Activated CD8-positive, alpha-beta memory T cell treated with anti-CD3 and anti-CD28 coated beads, Interleukin-2, amount 50 U/mL, for 4 hours (primary cell): ENCODE results near the gene ZNF580.

Experiments
- DNase-seq: peaks from one replicate; pipeline ENCODE4 v3.0.0-alpha.2; 2020

ZNF580 gene

DNA sequence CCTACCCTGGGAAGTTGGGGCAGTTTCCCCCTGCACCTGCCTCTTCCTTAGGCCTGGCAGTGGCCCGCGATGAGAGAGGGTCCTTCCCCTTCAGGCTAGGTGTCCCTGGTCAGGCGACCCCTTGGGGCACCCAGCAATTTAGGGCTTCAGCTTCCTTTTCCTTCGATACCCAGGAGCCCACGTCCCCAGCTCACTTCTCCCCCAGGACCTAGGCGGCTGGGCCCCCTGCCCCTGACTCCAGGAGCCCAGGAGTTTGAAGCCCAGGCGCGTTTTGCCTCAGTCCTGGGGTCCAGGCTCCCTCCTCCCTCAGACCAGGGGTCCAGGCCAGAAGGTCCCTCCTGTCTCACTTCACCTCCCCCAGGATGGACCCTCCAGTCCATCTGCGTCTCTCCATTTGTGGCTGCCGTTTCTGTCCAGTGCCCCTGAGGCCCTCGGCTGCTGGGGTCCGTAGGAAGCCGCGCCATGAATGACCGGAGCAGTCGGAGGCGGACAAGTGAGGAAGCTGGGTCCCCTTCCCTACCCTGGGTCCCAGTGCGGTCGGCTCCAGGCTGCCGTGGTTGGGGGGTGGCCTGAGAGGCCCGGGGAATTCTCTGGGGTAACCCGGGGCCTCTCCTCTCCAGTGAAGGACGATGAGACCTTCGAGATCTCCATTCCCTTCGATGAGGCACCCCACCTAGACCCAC is 7.9 kb downstream of the ZNF580 start:
- DNase-seq = no peak

GRCh38 chr19:55649268-55650125 is 8.7 kb downstream of the ZNF580 start:
- no peak for DNase-seq

DNA sequence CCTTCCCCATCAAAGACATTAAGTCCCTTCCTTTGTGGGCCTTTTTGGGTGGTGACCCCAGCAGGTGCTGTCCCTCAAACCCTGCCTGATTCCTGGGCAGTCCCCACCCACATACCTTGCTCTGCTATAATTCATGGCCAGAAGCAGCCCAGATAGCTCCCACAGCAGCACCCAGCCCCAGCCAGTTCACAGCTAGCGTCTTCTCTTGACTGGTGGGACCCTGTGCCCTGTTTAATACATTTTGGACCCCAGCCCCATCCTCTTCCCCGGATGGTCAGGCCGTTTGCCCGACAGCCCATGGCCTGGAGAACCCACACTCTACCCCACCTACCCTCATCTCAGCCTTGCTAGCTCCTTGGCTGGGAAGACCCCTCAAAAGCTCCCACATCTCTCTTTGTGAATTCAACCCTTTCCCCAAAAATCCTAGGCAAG is 9.3 kb downstream of the ZNF580 start:
- DNase-seq = no peak

DNA sequence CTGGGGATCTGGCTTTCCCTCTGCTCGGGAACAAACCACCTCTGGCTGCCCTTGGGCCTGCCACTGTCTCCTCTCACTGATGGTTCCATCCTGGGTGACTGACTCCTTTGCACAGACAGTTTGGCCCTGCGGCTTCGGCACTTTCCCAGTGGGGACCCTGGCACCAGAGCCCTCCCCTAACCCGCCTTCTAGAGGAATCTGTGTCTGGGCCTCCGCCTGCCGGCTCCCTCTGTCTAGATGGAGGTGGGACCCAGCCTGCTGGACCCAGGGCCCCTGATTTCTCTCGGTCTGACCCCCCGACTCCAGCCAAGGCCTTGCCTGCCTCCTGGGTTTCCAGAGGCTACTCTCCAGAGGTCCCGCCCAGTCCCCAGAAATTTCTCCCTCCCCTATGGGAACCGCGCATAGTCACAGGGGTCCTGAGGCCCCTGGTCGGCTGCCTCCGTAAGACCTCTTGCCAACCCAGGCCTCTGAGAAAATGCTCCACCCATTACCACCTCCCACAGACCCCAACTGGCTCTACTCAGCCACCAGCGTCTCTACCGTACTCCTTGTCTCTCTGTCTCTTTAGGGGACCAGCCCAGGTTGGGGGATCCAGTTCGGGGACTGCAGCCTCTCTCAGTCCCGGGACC is 9.9 kb downstream of the ZNF580 start:
- DNase-seq = no peak

DNA sequence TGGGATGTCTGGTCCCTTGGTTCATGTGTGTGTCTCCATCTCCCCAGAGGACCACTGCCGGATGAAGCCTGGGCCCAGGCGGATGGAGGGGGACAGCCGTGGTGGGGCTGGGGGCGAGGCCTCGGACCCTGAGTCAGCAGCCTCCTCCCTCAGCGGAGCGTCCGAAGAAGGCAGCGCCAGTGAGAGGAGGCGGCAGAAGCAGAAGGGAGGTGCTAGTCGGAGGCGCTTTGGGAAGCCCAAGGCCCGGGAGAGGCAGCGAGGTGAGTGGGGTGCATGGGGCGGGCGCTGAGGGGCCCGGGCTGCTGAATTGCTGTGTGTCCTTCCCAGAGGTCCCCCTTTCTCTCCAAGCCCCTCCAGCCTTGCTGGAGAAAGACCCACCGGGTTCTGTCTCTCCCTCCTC is 10.4 kb downstream of the ZNF580 start:
- DNase-seq = no peak

DNA sequence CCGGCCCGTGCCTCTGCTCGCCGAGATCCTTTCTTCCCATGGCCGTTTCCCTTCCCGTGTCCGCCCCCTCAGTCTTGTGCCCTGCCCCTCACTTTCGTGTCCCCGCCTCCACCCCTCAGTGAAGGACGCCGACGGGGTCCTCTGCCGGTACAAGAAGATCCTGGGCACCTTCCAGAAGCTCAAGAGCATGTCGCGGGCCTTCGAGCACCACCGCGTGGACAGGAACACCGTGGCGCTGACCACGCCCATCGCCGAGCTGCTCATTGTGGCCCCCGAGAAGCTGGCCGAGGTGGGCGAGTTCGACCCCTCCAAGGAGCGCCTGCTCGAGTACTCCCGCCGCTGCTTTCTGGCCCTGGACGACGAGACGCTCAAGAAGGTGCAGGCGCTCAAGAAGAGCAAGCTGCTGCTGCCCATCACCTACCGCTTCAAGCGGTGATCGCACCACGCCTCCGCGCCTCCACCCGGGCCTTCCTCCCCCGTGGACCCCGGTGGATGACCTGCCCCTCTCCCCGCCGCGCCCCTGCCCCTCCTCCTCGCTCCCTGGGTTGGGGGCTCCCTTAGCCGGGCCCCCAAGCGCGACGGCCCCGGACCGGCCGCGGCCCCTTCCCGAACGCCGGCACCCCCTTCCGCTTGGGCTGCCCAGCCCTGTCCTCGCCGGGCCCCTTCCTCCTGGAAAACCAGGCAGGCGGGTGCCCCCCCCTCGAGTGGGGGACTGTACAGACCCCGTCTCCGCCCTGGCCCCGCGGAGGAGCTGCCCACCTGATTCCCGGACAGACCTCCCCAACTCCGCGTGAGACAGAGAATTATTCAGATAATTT is 11.7 kb downstream of the ZNF580 start:
- peak; percentile 34 for DNase-seq

- peak; percentile 98 for DNase-seq
Measured at GRCh38 chr19:55653651-55654322, 13.0 kb downstream of the ZNF580 start.

DNA sequence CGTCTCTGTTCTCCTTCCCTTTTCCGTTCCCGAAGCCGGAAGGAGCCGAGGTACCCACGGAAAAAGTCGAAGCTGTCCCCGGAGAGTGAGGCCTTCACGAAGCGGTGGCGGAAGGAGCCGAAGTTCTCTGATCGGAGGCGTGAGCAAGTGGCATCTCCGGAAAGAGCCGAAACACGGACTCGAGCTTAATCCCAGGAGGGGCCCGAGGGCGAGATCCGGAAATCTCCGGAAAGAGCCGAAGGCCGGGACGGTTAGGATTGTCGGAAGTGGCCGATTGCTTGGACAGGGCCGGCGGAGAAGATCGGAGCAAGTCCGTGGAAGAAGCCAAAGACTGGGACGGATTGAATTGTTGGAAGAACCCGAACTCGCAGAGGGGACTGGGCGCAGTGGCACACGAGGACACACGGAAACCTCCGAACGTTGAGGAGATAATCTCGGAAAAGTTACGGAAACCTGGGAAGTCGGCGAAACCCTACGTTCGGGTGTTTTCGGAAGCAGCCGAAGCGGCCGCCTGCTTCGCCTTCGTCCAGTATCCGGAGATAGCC is 13.6 kb downstream of the ZNF580 start:
- DNase-seq = peak; percentile 98

DNA sequence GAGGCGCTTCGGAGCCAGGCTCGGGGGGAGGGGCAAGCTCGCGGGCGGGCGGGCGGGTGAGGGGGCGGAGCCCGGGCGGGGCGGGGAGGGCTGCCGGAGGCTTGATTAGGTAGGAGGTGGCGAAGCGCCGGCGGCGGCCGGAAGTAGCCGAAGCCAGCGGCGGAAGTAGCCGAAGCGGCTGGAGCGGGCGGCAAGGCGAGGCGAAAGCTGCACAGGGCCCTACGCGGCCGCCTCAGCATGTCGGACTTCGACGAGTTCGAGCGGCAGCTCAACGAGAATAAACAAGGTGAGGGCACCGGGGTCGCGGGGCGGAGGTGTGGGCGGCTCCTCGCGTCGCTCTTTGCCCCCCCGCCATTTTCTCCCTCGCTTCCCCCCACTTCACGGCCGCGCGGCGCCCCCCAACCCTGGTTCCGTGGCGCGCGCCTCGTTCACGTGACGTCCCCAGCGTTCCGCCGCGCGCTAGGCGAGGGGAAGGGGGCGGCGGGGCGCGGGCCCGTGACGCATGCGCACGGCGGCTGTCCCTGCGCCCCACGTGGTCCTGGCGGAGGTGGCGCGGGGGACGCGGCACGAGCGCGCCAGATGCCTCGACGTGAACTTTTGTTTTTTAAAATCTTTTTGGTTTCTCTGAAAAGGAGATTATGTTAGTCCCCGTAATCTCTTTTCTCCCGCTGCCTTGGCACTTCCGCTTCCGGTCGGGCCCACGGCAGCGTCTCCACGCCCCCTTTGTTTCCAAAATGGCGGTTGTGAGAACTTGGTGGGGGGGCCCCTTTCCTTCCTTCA is 14.3 kb downstream of the ZNF580 start, which contains the start of gene U2AF2:
TSS of gene U2AF2 (plus strand) at position 168 of the 780 bp plus-strand sequence. CDS start at position 238, 70 bp downstream.
- DNase-seq = peak; percentile 98

- DNase-seq = no peak
Measured at GRCh38 chr19:55655648-55656040, 14.8 kb downstream of the ZNF580 start.

- DNase-seq = no peak
Measured at GRCh38 chr19:55656552-55656951, 15.8 kb downstream of the ZNF580 start.

DNA sequence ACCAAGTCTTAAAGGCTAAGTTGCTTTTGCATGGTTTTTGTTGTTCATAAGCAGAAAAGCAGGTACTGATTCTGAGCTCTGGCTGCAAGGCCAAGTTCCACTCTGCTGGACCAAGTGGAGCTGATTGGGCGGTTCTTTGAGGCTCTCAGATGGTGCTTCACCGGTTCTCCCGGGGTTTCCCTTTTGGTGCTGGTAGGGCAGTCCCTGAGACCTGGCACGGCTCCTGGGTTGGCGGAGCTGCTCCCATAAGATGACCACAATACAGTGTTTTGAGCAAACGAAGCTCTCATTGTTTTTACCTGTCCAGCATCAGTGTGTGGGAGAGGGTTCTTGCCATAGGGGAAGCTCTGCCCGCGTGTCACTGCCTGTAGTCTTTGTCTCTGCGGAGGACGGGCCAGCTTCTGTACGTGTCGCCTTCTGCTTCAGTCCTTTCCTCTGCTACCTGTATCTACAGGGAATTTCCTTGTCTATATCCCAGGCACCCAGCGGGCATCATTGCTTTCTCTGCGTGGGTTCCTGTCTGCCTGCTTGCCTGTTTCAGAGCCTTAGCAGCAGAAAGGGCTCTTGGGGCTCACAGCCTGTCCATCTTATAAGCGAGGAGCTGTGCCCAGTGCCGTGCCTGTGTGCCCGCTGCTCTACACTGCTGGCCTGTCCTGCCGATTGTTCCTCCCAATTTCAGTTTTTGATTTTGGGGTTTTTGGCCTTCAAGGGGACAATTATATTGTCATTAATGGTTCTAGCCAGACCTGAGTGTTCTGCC is 16.4 kb downstream of the ZNF580 start:
- no peak for DNase-seq

DNA sequence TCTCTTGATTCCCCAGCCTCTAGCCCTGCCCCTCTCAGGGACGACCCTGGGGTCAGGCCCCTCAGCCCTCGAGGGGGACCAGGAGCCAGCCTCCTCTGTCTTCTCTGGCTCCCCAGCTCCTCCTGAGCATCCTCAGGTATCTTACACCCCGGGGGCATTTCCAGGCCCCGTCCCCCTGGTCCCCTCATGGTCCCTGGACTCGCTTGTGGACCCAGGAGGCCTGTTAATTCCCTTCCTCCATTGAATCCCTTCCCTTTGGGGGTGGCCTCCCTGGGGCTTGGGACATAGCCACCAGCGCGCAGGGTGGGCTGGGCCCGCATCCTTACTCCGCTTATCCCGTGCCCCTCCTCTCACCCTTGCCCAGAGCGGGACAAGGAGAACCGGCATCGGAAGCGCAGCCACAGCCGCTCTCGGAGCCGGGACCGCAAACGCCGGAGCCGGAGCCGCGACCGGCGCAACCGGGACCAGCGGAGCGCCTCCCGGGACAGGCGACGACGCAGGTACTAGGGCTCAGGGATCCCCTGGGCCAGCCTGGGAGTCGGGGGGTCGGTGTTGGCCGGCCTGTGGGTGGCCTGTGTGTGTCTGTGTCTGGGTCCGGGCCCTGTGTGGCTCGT is 18.2 kb downstream of the ZNF580 start:
- DNase-seq = no peak

DNA sequence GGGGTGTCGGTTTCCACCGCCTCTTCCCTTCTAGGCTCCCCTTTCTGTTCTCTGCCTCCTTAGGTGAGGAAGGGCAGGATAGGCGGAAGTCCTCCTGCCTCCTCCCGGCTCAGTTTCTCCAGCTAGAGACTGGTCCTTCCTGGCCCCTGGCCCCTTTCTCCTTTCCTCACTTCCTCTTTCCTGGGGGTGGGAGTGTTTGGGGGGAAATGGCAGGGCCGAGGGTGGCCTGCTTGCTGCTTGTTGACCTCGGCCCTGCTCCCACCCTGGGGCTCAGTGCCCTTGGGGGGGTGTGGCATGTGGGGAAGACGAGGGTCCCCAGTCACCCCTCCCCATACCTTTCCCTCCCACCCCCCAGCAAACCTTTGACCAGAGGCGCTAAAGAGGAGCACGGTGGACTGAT is 19.0 kb downstream of the ZNF580 start:
- DNase-seq = no peak

DNA sequence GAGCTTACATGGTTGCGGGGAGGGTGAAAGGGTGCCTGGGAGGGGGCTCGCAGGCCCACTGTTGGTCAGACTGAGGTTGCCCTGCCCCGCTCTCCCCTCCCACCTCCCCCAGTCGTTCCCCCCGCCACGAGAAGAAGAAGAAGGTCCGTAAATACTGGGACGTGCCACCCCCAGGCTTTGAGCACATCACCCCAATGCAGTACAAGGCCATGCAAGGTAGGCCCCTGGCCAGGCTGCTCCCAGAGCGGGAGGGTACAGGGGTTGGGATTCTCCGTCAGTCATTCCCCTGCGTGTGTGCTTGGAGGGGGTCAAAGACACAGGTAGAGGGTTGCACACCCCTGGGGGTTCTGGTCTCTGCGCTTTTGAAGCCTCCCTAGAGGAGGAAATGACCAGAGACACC is 19.6 kb downstream of the ZNF580 start:
- no peak for DNase-seq

DNA sequence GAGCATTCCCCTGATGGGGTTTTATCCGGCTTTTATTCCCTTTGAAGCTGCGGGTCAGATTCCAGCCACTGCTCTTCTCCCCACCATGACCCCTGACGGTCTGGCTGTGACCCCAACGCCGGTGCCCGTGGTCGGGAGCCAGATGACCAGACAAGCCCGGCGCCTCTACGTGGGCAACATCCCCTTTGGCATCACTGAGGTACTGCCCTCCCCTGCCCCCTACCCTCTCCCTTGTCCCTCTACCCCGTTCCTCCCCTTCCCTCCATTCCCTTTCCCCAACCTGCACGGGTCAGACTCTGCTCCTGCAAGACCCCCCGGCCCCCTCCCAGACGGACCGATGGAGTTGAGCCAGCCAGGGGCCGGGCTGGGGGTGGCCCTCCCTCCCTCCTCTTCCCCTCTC is 20.2 kb downstream of the ZNF580 start:
- no peak for DNase-seq

- no peak for DNase-seq
Measured at GRCh38 chr19:55661826-55662225, 21.0 kb downstream of the ZNF580 start.

- DNase-seq = no peak
Measured at GRCh38 chr19:55663846-55664536, 23.2 kb downstream of the ZNF580 start.

- DNase-seq = no peak
Measured at GRCh38 chr19:55666343-55667005, 25.7 kb downstream of the ZNF580 start.
